ENCODE measurements around the gene PADI2. TPM values are rescaled to one million over a fixed set of nuclear protein-coding genes. Genes with fewer than 3 reads are reported as not detected.

PADI2 gene
- total and polyA plus RNA-seq, 2 of the 8 experiments (the other 6 are each of a cell fraction or from before 2014, with no cell fraction given): 1.6 to 7.5 TPM

- TF ChIP-seq RNF2 (IDR thresholded peaks at IDR 0.05; ENCODE audit: borderline replicate concordance, low read depth, low read length, missing control alignments, poor library complexity, severe bottlenecking) (no peak), CHD2 (IDR thresholded peaks at IDR 0.05; ENCODE audit: low read length) (no peak), RBBP5 (IDR thresholded peaks at IDR 0.05; ENCODE audit: borderline replicate concordance, low read depth, low read length) (no peak), SP1 (IDR thresholded peaks at IDR 0.05; ENCODE audit: low read depth, low read length) (no peak), CREB1 (IDR thresholded peaks at IDR 0.05) (no peak), SP2 (IDR thresholded peaks at IDR 0.05; ENCODE audit: low read length) (no peak), POLR2A (IDR thresholded peaks at IDR 0.05; ENCODE audit: control extremely low read depth in 1 of 2, low read depth in 2 of 2, low read length in 2 of 2) (no peak)
Measured at GRCh38 chr1:17023102-17023501, 96.1 kb downstream of the PADI2 start (continued).
